Measurements from ENCODE around the gene MON1B.
"Not testable (repeated sequence)": the region's sequence is repeated elsewhere in the genome, so short reads cannot be mapped to it uniquely, and the experiment has no call there.

Gene MON1B

GRCh38 chr16:77166726-77167125 is 24.3 kb upstream of the MON1B start:
- no peak for DNase-seq (ENCODE audit: low read depth)
- no peak overlapping the region for H3K4me3 ChIP-seq (ENCODE audit: low read length)
- no peak for TF ChIP-seq CTCF (conservative IDR thresholded peaks at IDR 0.05; ENCODE audit: low read length)

GRCh38 chr16:77168901-77169300 is 22.1 kb upstream of the MON1B start:
- no peak for TF ChIP-seq CTCF (conservative IDR thresholded peaks at IDR 0.05; ENCODE audit: low read length)
- no peak overlapping the region for H3K4me3 ChIP-seq (ENCODE audit: low read length)
- DNase-seq (ENCODE audit: low read depth): no peak

- peak; percentile 9 for DNase-seq (ENCODE audit: low read depth)
- H3K4me3 ChIP-seq (ENCODE audit: low read length): no peak overlapping the region
- TF ChIP-seq CTCF (conservative IDR thresholded peaks at IDR 0.05; ENCODE audit: low read length): peak; percentile 56
Observed at GRCh38 chr16:77169650-77170236, 21.2 kb upstream of the MON1B start.

- H3K4me3 ChIP-seq (ENCODE audit: low read length): no peak overlapping the region
- TF ChIP-seq CTCF (conservative IDR thresholded peaks at IDR 0.05; ENCODE audit: low read length): no peak
- no peak for DNase-seq (ENCODE audit: low read depth)
Observed at GRCh38 chr16:77170805-77171204, 20.2 kb upstream of the MON1B start.

GRCh38 chr16:77171745-77172635 is 19.0 kb upstream of the MON1B start:
- peak; percentile 59 for DNase-seq (ENCODE audit: low read depth)
- no peak overlapping the region for H3K4me3 ChIP-seq (ENCODE audit: low read length)
- TF ChIP-seq CTCF (conservative IDR thresholded peaks at IDR 0.05; ENCODE audit: low read length): peak; percentile 81

- H3K4me3 ChIP-seq (ENCODE audit: low read length): no peak overlapping the region
- TF ChIP-seq CTCF (conservative IDR thresholded peaks at IDR 0.05; ENCODE audit: low read length): no peak
Observed at GRCh38 chr16:77172951-77173350, 18.0 kb upstream of the MON1B start.

GRCh38 chr16:77183137-77183536 is 7.9 kb upstream of the MON1B start:
- no peak overlapping the region for H3K4me3 ChIP-seq (ENCODE audit: low read length)
- DNase-seq (ENCODE audit: low read depth): peak; percentile 29
- TF ChIP-seq CTCF (conservative IDR thresholded peaks at IDR 0.05; ENCODE audit: low read length): no peak

More at GRCh38 chr16:77172951-77173350, 18.0 kb upstream of the MON1B start:
- DNase-seq (ENCODE audit: low read depth): no peak

GRCh38 chr16:77186298-77186697 is 4.7 kb upstream of the MON1B start:
- not testable (repeated sequence) for DNase-seq (ENCODE audit: low read depth); H3K4me3 ChIP-seq (ENCODE audit: low read length)

All from AG10803 (cell line).